GM12801 (cell line): ENCODE results near the gene UBE2J2.

Experiments used
- TF ChIP-seq, protein P1 (sequence below): IDR thresholded peaks from one replicate; pipeline ENCODE4 v1.5.1; 2011; ENCODE audit warnings: control low read depth; ENCODE audit not compliant: insufficient read length; ENCODE audit errors: extremely low read depth

UBE2J2 gene

DNA sequence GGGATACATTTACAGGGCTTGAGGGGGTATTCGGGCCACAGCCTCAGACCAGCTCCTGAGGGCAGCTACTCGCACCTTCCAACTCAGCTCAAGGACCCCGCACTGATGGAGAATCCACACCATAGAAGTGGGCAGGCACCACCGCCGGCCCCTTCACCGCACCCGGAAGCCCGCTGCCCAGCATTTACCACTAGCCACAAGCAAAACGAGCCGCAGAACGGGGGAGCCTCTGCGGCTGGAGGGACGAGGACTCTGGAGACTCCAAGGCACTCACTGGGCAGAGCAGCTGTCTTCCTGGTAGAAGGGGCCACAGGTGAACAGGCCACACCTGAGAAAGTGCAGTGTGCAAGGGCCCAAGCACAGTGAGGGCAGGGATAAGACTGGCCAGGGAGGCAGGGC lies 5.4 kb downstream of the UBE2J2 start:
- TF ChIP-seq, protein P1, sequence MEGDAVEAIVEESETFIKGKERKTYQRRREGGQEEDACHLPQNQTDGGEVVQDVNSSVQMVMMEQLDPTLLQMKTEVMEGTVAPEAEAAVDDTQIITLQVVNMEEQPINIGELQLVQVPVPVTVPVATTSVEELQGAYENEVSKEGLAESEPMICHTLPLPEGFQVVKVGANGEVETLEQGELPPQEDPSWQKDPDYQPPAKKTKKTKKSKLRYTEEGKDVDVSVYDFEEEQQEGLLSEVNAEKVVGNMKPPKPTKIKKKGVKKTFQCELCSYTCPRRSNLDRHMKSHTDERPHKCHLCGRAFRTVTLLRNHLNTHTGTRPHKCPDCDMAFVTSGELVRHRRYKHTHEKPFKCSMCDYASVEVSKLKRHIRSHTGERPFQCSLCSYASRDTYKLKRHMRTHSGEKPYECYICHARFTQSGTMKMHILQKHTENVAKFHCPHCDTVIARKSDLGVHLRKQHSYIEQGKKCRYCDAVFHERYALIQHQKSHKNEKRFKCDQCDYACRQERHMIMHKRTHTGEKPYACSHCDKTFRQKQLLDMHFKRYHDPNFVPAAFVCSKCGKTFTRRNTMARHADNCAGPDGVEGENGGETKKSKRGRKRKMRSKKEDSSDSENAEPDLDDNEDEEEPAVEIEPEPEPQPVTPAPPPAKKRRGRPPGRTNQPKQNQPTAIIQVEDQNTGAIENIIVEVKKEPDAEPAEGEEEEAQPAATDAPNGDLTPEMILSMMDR, result no peak

DNA sequence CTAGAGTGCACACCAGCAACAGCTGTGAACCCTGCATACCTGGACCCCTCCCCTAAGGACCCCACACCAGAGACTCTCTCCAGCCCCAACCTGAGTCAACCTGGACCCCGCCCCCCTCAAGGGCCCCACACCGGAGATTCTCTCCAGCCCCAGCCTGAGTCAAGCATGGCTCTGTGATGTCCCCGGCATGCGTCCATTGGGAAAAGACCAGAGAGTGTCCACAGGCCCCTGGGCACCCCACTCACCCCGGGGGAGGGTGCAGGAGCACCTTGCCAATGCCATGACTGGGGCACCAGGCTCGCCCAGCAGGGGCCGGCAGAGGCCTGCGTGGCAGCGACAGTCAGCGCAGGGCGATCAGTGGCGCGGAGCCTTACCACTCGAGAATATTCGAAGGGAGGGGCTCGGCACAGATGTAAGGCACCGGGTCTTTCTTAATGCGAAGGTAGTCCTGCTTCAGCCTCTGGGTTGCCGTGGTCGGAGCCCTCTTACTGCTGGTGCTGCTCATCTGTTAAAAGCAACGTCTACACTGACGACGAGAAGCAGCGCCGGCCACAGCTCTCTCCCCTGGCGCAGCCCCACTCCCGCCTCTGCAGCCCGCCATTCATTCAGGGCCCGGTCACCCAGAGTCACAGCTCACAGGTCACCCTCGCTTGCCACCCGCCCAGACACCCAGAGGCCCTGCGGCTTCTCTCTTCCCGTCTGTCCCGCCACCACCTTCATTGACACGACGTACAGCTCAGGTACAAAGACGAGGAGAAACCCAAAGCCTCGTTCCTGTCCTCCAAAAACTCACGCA lies 6.0 kb downstream of the UBE2J2 start:
- TF ChIP-seq, protein P1, result no peak

DNA sequence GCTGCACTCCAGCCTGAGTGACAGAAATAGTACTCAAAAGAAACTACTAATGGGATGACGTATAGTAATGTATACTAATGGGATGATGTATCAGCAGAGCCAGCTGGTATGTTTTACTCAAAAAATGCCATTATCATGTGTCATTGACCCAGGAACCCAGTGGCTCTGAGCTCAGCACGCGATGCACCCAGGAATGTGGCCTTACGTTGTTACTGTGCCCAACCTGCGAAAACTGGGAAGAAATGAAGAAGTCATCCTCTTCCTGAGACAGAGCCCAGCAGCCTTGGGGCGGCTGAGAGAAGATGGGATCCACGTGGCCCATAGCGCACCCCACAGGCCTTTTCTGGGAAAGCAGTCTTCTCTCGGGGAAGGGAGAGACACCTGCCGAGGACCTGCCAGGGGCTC lies 8.8 kb downstream of the UBE2J2 start:
- TF ChIP-seq, protein P1, result no peak

DNA sequence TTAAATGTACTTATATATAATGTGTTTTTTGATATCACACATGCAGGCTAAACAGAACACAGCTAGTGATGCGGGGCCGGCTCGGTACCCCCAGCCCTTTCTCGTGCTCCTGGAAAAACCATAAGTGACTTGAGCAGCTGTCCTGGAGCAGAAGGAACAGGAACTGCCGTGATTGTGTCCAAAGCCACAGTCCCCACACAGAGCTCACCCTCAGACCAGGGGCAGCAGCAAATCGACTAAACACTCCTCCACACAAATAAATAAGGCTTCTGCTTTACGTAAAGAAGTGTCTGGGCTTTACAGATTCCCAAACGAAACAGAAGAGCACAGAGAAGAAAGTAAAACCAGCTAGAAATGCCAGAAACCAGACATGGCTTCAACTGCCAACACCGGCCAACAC lies 9.6 kb downstream of the UBE2J2 start:
- TF ChIP-seq, protein P1, result no peak

DNA sequence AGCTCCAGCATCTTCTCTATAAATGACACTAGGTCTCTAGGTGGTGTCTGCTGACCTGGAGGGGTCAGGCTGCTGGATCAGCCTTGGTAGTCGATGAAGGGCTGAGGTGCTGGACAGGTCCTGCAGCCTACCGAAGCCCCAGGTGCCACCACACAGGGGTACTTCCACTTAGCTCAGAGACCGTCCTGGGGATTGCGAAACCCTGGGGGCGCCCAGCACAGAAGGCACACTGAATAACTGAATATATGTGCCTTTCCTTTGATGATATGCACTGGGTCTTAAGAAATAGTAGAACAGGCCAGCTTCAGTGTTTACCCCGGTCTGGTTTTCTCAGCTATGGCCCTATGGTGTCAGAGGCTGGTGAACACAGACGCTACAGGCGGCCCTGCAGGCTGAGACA lies 10.9 kb downstream of the UBE2J2 start:
- TF ChIP-seq, protein P1, result no peak

DNA sequence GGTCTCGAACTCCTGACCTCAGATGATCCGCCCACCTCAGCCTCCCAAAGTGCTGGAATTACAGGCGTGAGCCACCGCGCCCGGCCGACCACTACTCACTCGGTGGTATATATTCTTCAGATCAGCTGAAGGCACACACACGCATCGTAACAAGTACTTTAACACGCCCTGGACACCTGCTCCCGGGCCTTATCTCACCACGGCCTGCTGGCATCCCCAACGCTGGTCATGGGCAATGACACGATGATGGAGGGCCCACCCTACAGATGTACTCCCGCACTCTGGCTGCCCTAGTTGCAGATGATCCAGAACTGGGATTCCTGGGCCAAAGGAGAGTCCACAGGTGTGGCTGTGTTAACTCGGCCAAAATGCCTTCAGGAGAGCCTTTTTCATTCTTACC lies 11.6 kb downstream of the UBE2J2 start:
- TF ChIP-seq, protein P1, result no peak

DNA sequence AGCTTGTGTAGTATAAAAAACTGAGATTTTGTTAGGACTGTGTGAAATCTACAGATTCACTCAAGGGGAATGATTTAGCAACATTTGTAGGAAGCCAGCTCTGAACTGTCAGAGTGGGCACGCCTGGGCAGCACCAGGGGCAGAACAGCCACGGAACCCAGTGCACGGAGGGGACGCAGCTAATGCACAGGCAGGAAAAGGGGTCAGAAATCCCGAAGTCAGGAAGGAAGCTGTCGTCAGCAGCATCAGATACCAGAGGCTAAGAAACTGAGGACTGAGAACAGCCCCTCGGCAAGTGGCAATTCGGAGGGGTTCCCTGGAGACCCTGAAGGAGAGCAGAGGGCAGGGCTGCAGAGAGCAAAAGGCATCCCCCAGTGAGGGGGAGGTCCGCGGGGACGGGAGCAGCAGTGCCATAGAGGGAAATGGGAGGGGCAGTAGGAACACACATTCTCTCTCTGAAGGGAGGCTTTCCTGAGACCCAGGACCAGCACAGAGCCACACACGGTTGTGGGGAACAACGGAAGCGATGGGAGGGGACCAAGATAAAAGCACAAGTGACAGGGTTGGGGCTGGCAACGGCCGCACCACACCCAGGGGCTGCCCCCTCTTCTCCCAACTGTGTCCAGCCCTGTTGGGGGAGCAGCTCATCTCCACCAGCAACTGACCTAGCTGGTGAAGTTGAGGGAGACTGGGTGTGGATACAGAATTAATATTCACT lies 12.7 kb downstream of the UBE2J2 start:
- TF ChIP-seq, protein P1, result no peak
